Calu3 (cell line): ENCODE measurements around the gene LYSMD2. TPM values are rescaled to one million over a fixed set of nuclear protein-coding genes. Genes with fewer than 3 reads are reported as not detected.

Experiments
- BruUV-seq: library from RNA; stranded (reverse); fragments of 400-500 nt; replicated peaks from 2 replicates; lab custom pipeline; 2021; lab: Mats Ljungman, UMichigan
- CTCF ChIA-PET: fragments of 300-600 bp; sonication (Branson Sonifier 250); formaldehyde crosslinking; loops from one replicate; lab custom pipeline; 2022; ENCODE audit warnings: antibody characterized with exemption; lab: Charles Lee
- DNase-seq: peaks from one replicate; pipeline ENCODE4 v3.0.0; 2022
- H3K27ac Mint-ChIP-seq: one replicate; pipeline ENCODE4 v1.8.0; 2022; ENCODE audit warnings: mixed read lengths; ENCODE audit not compliant: unreplicated experiment
- H3K27me3 Mint-ChIP-seq: one replicate; pipeline ENCODE4 v1.8.0; 2022; ENCODE audit warnings: mixed read lengths; ENCODE audit not compliant: unreplicated experiment
- H3K36me3 Mint-ChIP-seq: one replicate; pipeline ENCODE4 v1.8.0; 2022; ENCODE audit warnings: mild to moderate bottlenecking, moderate library complexity, mixed read lengths; ENCODE audit not compliant: insufficient read depth, unreplicated experiment
- H3K4me1 Mint-ChIP-seq: one replicate; pipeline ENCODE4 v1.8.0; 2022; ENCODE audit warnings: mild to moderate bottlenecking, low read depth, mixed read lengths; ENCODE audit not compliant: unreplicated experiment
- H3K4me3 Mint-ChIP-seq: one replicate; pipeline ENCODE4 v1.8.0; 2022; ENCODE audit warnings: mild to moderate bottlenecking, low read depth, moderate library complexity, mixed read lengths; ENCODE audit not compliant: unreplicated experiment
- H3K9me3 Mint-ChIP-seq: one replicate; pipeline ENCODE4 v1.8.0; 2022; ENCODE audit warnings: low read depth, mixed read lengths; ENCODE audit not compliant: unreplicated experiment
- CTCF ChIP-seq: fragments of 200-600 bp; IDR thresholded peaks from one replicate; pipeline ENCODE4 v1.8.0; 2022; ENCODE audit warnings: antibody characterized with exemption; ENCODE audit not compliant: unreplicated experiment
- intact Hi-C: fragments of 100-400 bp; cut with micrococcal nuclease; formaldehyde crosslinking; loops from one replicate; pipeline ENCODE4 v1.10.0; 2022; ENCODE audit not compliant: unreplicated experiment
- total RNA-seq: library from RNA; stranded (reverse); gene quantifications from 2 replicates; pipeline ENCODE4 v1.2.3, GENCODE V29; 2022

The LYSMD2 gene
- total RNA-seq, 1 experiment from 2014 or later, result 14.3 TPM

- BruUV-seq, result no TSS peak
- CTCF ChIA-PET, result no interaction called here
- H3K27me3 Mint-ChIP-seq, result no peaks in the 10 kb centered on the region
- intact Hi-C loops, result no loop called here
- H3K4me3 Mint-ChIP-seq, result no peak overlapping the region
- H3K9me3 Mint-ChIP-seq, result no peaks in the 10 kb centered on the region
- TF ChIP-seq CTCF, result no peak
- no peaks in the 10 kb centered on the region for H3K4me1 Mint-ChIP-seq
- no peaks in the 10 kb centered on the region for H3K36me3 Mint-ChIP-seq
- no peak overlapping the region for H3K27ac Mint-ChIP-seq
- DNase-seq, result no peak
Measured at GRCh38 chr15:51708013-51708412, 29.4 kb downstream of the LYSMD2 start.

GRCh38 chr15:51706926-51707608 is 30.4 kb downstream of the LYSMD2 start:
- no peak for DNase-seq
- no TSS peak for BruUV-seq
- intact Hi-C loops, result no loop called here
- no peak for TF ChIP-seq CTCF
- CTCF ChIA-PET, result no interaction called here
- Mint-ChIP-seq H3K36me3 (no peaks in the 10 kb centered on the region), H3K27me3 (no peaks in the 10 kb centered on the region), H3K4me1 (no peaks in the 10 kb centered on the region), H3K9me3 (no peaks in the 10 kb centered on the region), H3K27ac (no peak overlapping the region), H3K4me3 (no peak overlapping the region)

GRCh38 chr15:51706291-51706690 is 31.2 kb downstream of the LYSMD2 start:
- CTCF ChIA-PET, result no interaction called here
- intact Hi-C loops, result no loop called here
- Mint-ChIP-seq H3K27ac (no peak overlapping the region), H3K27me3 (peaks cover 4% of the 10 kb centered on the region), H3K36me3 (no peaks in the 10 kb centered on the region), H3K4me1 (no peaks in the 10 kb centered on the region), H3K9me3 (no peaks in the 10 kb centered on the region), H3K4me3 (no peak overlapping the region)
- no TSS peak for BruUV-seq
- TF ChIP-seq CTCF, result no peak
- DNase-seq, result no peak

- no peak for DNase-seq
- intact Hi-C loops, result no loop called here
- no peak overlapping the region for H3K27ac Mint-ChIP-seq
- no peaks in the 10 kb centered on the region for H3K9me3 Mint-ChIP-seq
- H3K4me3 Mint-ChIP-seq, result no peak overlapping the region
- no peaks in the 10 kb centered on the region for H3K36me3 Mint-ChIP-seq
- peaks cover 37% of the 10 kb centered on the region for H3K27me3 Mint-ChIP-seq
- CTCF ChIA-PET, result no interaction called here
- no peak for TF ChIP-seq CTCF
- BruUV-seq, result no TSS peak
- H3K4me1 Mint-ChIP-seq, result no peaks in the 10 kb centered on the region
Measured at GRCh38 chr15:51702710-51703109, 34.7 kb downstream of the LYSMD2 start.
